ENCODE data around the gene RAB11FIP5.

Gene RAB11FIP5

DNA sequence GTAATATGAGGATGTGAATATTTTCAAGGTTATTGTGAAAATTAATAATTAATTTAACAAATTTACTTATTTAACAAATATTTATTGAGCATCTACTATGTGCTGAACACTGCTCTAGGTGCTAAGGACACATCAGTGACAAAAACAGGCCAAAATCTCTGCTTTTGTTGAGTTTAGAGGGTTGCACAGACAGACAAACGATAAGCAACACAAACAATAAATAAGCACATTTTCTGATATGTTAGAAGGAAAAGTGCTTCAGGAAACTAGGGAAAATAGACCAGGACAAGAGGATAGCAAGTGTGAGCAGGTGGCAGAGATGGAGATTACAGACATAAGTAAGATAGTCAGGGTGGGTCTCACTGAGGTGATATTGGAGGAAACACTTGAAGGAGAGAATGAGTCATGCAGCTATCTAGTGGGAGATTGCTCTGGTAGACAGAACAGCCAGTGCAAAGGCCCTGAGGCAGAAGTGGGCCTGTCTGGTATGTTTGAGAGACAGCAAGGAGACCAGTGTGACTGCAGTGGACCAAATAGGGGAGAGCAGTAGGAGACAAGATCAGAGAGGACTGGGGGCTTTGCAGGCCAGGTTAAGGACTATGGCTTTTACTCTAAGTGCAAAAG is 79.5 kb downstream of the RAB11FIP5 start:
- DNase-seq, result peak; percentile 3 to 18

DNA sequence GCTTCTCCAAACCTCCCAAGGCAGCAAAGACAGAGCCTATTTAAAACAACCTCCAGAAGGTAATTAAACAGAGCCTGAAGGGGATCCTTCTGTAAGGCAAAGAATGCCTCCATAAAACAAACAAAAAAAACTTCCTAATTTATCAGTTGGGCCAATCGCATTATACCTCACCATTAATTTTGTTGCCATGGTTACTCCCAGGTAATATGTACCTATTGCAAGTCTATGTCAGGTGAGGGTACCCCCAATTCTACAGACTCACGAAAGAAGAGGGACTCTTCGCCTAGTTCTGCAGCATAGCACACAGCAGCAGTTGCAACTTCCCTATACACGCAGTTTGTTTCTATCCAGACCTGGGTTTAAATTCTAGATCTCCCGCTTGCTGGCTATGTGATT is 80.0 kb downstream of the RAB11FIP5 start:
- DNase-seq, result peak in 1 of 2 donors; percentile 18

- no peak for DNase-seq
These were observed 80.7 kb downstream of the RAB11FIP5 start for GRCh38 chr2:73031725-73032701.

DNA sequence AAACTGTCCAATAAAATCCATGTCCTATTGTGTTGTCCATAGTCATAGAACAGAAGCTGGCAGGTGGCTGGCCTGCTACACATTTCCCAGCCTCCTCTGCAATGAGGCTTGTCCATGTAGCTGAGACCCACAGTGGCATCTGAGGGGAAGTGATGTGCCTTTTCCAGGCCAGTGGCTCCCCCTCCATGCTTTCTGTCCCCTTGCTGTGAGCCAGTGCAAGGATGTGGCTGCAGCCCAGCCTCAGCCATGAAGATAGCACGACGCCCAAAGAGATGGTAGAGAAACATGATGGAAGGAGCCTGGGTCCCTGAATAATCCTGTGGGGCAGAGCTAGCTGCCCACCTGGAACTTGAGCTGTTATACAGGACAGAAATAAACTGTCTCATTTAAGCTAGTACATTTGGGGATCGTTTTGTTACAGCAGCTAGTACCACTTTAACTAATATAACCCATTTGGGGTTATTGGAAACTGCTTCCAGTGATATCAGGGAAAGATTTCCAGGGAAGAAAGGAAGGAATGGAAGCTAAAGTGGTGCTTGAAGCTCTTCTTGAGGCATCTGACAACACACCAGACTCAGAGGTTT is 81.6 kb downstream of the RAB11FIP5 start:
- no peak for DNase-seq

DNA sequence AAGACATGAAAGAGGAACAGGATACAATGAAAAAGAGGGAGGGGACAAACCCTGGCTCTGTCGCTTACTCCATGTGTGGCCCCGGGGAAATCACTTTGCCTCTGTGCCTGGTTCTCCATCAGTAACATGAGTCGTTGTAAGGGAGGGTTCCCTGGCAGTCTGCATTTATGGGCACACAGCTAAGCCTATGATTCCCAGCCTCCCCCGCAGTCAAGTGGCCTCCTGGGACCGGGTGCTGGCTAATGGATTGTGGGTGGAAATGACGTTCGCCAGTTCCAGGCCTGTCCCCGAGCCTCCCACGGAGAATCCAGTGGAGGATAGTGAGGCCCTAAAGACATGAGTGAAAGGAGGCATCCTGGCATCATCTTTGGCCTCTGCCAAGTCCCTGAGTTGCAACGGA is 83.9 kb downstream of the RAB11FIP5 start:
- peak; percentile 9 to 62 for DNase-seq

GRCh38 chr2:73027340-73027739 is 85.4 kb downstream of the RAB11FIP5 start:
- DNase-seq, result no peak

DNA sequence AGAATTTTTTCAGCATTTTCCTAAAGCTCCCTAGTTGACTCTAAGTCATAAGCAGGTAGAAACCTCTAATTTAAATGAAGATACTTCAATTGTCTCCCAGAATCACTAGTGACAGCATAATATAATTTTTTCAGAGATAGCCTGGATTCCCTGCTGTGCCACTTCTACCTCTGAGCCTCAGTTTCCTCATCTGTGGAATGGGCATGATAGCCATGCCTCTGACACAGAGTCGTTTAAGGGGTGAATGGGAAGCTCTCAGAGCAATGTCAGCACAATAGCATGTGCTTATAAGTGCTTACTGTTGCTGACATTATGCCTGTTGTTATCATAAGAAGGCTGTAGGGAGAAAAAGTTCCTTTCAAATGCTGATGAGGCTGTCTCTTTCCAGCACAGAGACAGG is 89.3 kb downstream of the RAB11FIP5 start:
- no peak for DNase-seq
